Panc1 (cell line): ENCODE results near the gene TMEM100. TPM values are rescaled to one million over a fixed set of nuclear protein-coding genes. Genes with fewer than 3 reads are reported as not detected.

Experiments used
- ATAC-seq: fragments of 200-7000 bp; cut with Tn5 transposase; 2 replicates; pipeline ENCODE4 v1.9.1; 2020; ENCODE audit warnings: mild to moderate bottlenecking, moderate library complexity
- BruUV-seq: library from RNA; stranded (reverse); fragments of 400-500 nt; replicated peaks from 2 replicates; lab custom pipeline; 2021; lab: Mats Ljungman, UMichigan
- CTCF ChIA-PET: fragments of 300-600 bp; sonication (Branson Sonifier 250); formaldehyde crosslinking; loops from one replicate; lab custom pipeline; 2022; ENCODE audit warnings: antibody characterized with exemption; lab: Charles Lee
- POLR2A ChIA-PET: fragments of 300-600 bp; sonication (Branson Sonifier 250); formaldehyde crosslinking; loops from one replicate; lab custom pipeline; 2022; ENCODE audit warnings: antibody characterized with exemption; lab: Charles Lee
- DNase-seq: peaks from one replicate; pipeline ENCODE4 v3.0.0-alpha.2; 2010; ENCODE audit warnings: low read depth, low spot score
- H3K27ac ChIP-seq: 2 replicates; pipeline ENCODE4 v1.5.1; 2011; ENCODE audit warnings: mild to moderate bottlenecking, low read length, inconsistent platforms
- H3K27me3 ChIP-seq: fragments of 200-500 bp; sonication (Bioruptor generic); 2 replicates; pipeline ENCODE4 v1.6.0; 2014; ENCODE audit warnings: low read length, inconsistent platforms; ENCODE audit not compliant: control insufficient read depth, insufficient read depth
- H3K36me3 ChIP-seq: fragments of 200-500 bp; sonication (Bioruptor generic); 2 replicates; pipeline ENCODE4 v1.5.1; 2014; ENCODE audit warnings: inconsistent platforms, mild to moderate bottlenecking, low read length, moderate library complexity; ENCODE audit not compliant: control insufficient read depth, insufficient read depth
- H3K4me1 ChIP-seq: 2 replicates; pipeline ENCODE4 v1.5.1; 2011; ENCODE audit warnings: inconsistent platforms, mild to moderate bottlenecking, low read length, moderate library complexity; ENCODE audit not compliant: control insufficient read depth, insufficient read depth
- H3K4me3 ChIP-seq, 2 experiments: 2 replicates each; pipeline ENCODE4 v1.5.1; 2011 to 2012; ENCODE audit warnings: low read depth in 2 of 2, low read length in 2 of 2, mild to moderate bottlenecking in 2 of 2, inconsistent platforms in 1 of 2, moderate library complexity in 1 of 2
- H3K9me3 ChIP-seq: fragments of 200-500 bp; sonication (Bioruptor generic); 2 replicates; pipeline ENCODE4 v1.5.1; 2014; ENCODE audit warnings: low read depth, mild to moderate bottlenecking, inconsistent platforms, low read length, moderate library complexity; ENCODE audit not compliant: control insufficient read depth, insufficient read depth
- CTCF ChIP-seq: fragments of 450-650 bp; IDR thresholded peaks from 2 replicates; pipeline ENCODE4 v1.5.1; 2017; ENCODE audit warnings: mild to moderate bottlenecking
- POLR2AphosphoS5 ChIP-seq: IDR thresholded peaks from 2 replicates; pipeline ENCODE4 v1.6.1; 2012; ENCODE audit warnings: mild to moderate bottlenecking, low read depth, low read length, moderate library complexity
- REST ChIP-seq, 2 experiments: IDR thresholded peaks; 2 replicates each; pipeline ENCODE4 v1.6.1; 2011 to 2012; ENCODE audit warnings: low read depth in 2 of 2, control low read depth in 1 of 2, low read length in 1 of 2, mild to moderate bottlenecking in 1 of 2, moderate library complexity in 1 of 2; ENCODE audit not compliant: insufficient read depth in 1 of 2
- SIN3A ChIP-seq: IDR thresholded peaks from 2 replicates; pipeline ENCODE4 v1.6.1; 2012; ENCODE audit warnings: low read depth, mild to moderate bottlenecking, low read length, moderate library complexity, borderline replicate concordance; ENCODE audit not compliant: insufficient read depth
- TCF7L2 ChIP-seq: IDR thresholded peaks from 2 replicates; pipeline ENCODE4 v1.6.1; 2011; ENCODE audit warnings: mild to moderate bottlenecking, low read depth, low read length, inconsistent platforms
- in situ Hi-C: cut with HindIII; loops from 2 replicates; pipeline ENCODE4 v1.10.0; 2016; ENCODE audit warnings: low sequenced_read_pairs, low pct_unique_long_range_greater_than_20kb
- intact Hi-C: fragments of 100-400 bp; cut with micrococcal nuclease; formaldehyde crosslinking; loops from one replicate; pipeline ENCODE4 v1.10.0; 2022; ENCODE audit not compliant: unreplicated experiment
- total RNA-seq: library from RNA; stranded (reverse); gene quantifications from one replicate; pipeline ENCODE4 v1.2.1, GENCODE V29; 2021; ENCODE audit not compliant: unreplicated experiment

Gene TMEM100
- total RNA-seq, 1 experiment from 2014 or later: 0.10 TPM

GRCh38 chr17:55726440-55726839 lies 3.8 kb upstream of the TMEM100 start:
- TF ChIP-seq POLR2AphosphoS5 (no peak), SIN3A (no peak), TCF7L2 (no peak), REST (IDR thresholded peaks at IDR 0.05; ENCODE audit: insufficient read depth in 1 of 2, low read depth in 2 of 2, low read length in 1 of 2) (no peak), CTCF (no peak)
- no peak overlapping the region for H3K27ac ChIP-seq
- POLR2A ChIA-PET: no interaction called here

GRCh38 chr17:55723488-55723848 lies 804 bp upstream of the TMEM100 start:
- intact Hi-C loops (no loop called here), in situ Hi-C loops (no loop called here)
- ChIA-PET POLR2A (interaction anchor here (0.7 kb wide), 1 partner anchor 94 kb away, joined by 3 read pairs; no protein-coding TSS in a partner anchor), CTCF (no interaction called here)
- no peak for ATAC-seq
- Histone ChIP-seq H3K27me3 (peaks cover 19% of the 10 kb centered on the region), H3K27ac (no peak overlapping the region), H3K9me3 (no peaks in the 10 kb centered on the region), H3K4me1 (0 out of 2 replicates have a peak, but pooled peaks cover 5% of the 10 kb centered on the region), H3K4me3 (no peak overlapping the region), H3K36me3 (no peaks in the 10 kb centered on the region)
- no peak for DNase-seq
- no TSS peak for BruUV-seq
- no peak for TF ChIP-seq SIN3A
- no peak for TF ChIP-seq POLR2AphosphoS5
- TF ChIP-seq REST (IDR thresholded peaks at IDR 0.05; ENCODE audit: insufficient read depth in 1 of 2, low read depth in 2 of 2, low read length in 1 of 2): no peak
- no peak for TF ChIP-seq CTCF
- no peak for TF ChIP-seq TCF7L2

More at GRCh38 chr17:55726440-55726839, 3.8 kb upstream of the TMEM100 start:
- Histone ChIP-seq H3K36me3 (no peaks in the 10 kb centered on the region), H3K9me3 (no peaks in the 10 kb centered on the region), H3K4me1 (0 out of 2 replicates have a peak, but pooled peaks cover 5% of the 10 kb centered on the region), H3K27me3 (peaks cover 17% of the 10 kb centered on the region), H3K4me3 (no peak overlapping the region)
- intact Hi-C loops: no loop called here
- in situ Hi-C loops: no loop called here
- DNase-seq: no peak
- BruUV-seq: no TSS peak
- ATAC-seq: no peak
- CTCF ChIA-PET: no interaction called here
